SK-N-SH treated with all-trans-retinoic acid at 6 μM for 48 hours (cell line): Measurements from ENCODE around the gene CFAP20.
A peak's percentile ranks its signal among the peaks of the same experiment; 100 is the strongest.

Source experiments
- BACH2 ChIP-seq: fragments of 250-450 bp; sonication (Bioruptor Pico); IDR thresholded peaks from 2 replicates; pipeline ENCODE4 v1.9.0; 2021; ENCODE audit warnings: mild to moderate bottlenecking, borderline replicate concordance
- ISL1 ChIP-seq: fragments of 250-450 bp; sonication (Bioruptor Pico); IDR thresholded peaks from 2 replicates; pipeline ENCODE4 v2.1.2; 2022; ENCODE audit warnings: mild to moderate bottlenecking, moderate library complexity
- SNAI2 ChIP-seq: fragments of 250-450 bp; sonication (Bioruptor Pico); IDR thresholded peaks from 2 replicates; pipeline ENCODE4 v1.5.0; 2020; ENCODE audit warnings: mild to moderate bottlenecking, moderate library complexity
- TF ChIP-seq, protein P1 (sequence below): fragments of 250-450 bp; sonication (Bioruptor Pico); IDR thresholded peaks from 2 replicates; pipeline ENCODE4 v1.5.0; 2020; ENCODE audit warnings: mild to moderate bottlenecking, moderate library complexity

DNA sequence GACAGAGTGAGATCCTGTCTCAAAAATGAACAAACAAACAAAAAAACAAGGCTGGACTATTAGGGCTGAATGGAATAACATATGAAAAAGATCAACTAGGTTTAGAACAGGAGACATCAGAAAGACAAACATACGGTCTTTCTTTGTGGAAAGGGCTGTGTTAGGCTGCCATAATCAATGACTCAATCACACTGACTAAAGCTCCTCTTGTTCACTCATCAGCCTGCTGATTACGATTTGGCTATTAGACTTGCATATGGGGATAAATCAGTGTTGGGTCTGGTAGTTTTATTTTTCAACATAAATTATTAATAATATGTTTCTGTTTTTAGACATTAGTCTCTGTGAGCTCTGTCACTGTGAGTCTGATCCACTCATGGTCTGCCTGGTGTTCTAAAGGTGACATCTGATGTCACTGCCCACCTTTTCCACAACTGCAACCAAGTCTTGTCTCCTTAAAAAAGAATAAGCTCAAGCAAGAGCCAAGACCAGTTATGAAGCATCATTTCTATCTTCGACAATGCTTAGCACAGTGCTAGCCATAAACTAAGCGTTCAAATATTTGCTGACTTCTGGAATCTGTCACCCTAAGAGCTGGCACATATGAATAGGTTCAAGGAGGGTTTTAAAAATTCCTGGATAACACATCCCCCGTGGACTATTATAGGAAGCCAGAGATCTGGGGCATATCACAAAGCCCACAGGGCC, 10.2 kb downstream of the CFAP20 start:
- TF ChIP-seq BACH2 (CRISPR knock-in tag), result no peak
- TF ChIP-seq SNAI2 (CRISPR knock-in tag), result no peak
- TF ChIP-seq ISL1, result peak; percentile 45; the same call in 1 of the 2 replicates
- TF ChIP-seq, protein P1, sequence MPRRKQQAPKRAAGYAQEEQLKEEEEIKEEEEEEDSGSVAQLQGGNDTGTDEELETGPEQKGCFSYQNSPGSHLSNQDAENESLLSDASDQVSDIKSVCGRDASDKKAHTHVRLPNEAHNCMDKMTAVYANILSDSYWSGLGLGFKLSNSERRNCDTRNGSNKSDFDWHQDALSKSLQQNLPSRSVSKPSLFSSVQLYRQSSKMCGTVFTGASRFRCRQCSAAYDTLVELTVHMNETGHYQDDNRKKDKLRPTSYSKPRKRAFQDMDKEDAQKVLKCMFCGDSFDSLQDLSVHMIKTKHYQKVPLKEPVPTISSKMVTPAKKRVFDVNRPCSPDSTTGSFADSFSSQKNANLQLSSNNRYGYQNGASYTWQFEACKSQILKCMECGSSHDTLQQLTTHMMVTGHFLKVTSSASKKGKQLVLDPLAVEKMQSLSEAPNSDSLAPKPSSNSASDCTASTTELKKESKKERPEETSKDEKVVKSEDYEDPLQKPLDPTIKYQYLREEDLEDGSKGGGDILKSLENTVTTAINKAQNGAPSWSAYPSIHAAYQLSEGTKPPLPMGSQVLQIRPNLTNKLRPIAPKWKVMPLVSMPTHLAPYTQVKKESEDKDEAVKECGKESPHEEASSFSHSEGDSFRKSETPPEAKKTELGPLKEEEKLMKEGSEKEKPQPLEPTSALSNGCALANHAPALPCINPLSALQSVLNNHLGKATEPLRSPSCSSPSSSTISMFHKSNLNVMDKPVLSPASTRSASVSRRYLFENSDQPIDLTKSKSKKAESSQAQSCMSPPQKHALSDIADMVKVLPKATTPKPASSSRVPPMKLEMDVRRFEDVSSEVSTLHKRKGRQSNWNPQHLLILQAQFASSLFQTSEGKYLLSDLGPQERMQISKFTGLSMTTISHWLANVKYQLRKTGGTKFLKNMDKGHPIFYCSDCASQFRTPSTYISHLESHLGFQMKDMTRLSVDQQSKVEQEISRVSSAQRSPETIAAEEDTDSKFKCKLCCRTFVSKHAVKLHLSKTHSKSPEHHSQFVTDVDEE (CRISPR knock-in tag), result no peak
